GM18873 (cell line): ENCODE results near the gene SCUBE2.
"Not testable (repeated sequence)": the region's sequence is repeated elsewhere in the genome, so short reads cannot be mapped to it uniquely, and the experiment has no call there.

Experiments
- ATAC-seq: cut with Tn5 transposase; IDR thresholded peaks from one replicate; pipeline ENCODE4 v1.9.1; 2021; ENCODE audit warnings: mild to moderate bottlenecking, moderate library complexity, moderate number of reproducible peaks; ENCODE audit not compliant: unreplicated experiment, low FRiP score

SCUBE2 gene

DNA sequence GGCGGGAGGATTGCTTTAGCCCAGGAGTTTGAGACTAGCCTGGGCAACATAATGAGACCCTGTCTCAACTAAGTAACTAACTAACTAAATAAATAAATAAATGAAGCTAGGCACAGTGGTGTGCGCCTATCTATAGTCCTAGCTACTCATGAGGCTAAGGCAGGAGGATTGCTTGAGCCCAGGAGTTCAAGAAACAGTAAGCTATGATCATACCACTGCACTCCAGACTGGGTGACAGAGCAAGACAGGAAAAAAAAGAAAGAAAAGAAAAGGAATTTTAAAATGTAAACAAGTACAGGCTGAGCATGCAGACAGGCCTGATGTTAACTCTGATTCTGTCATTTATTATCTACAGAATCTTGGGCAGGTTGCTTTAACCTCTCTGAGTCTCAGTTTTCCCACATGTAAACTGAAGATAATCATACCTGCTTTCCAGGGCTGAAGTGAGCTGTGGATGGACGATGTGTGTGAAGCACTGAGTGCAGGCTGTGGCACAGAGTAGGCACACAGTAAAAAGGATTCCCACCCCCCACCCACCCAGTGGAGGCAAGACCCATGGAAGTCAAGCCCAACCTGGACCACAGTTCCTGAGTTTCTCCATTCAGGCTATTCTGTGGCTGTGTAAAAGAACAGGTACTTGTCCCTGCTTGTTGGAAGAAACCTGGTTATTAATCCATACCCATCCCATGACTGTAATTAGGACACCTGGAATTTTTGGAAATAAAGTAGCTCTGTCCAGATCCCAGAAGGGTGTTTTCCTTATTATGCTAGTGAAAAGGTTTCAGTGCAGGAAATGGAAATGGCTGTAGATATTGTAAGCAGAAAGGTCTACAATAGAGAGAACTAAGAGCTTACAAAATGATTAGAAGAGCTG, 18.7 kb upstream of the SCUBE2 start:
- ATAC-seq: no peak

GRCh38 chr11:9104580-9104979, 13.2 kb upstream of the SCUBE2 start:
- ATAC-seq: no peak

GRCh38 chr11:9103542-9104276, 12.3 kb upstream of the SCUBE2 start:
- no peak for ATAC-seq

GRCh38 chr11:9099617-9100016, 8.2 kb upstream of the SCUBE2 start:
- ATAC-seq: no peak

- ATAC-seq: not testable (repeated sequence)
Observed at GRCh38 chr11:9098455-9098854, 7.1 kb upstream of the SCUBE2 start.

- not testable (repeated sequence) for ATAC-seq
Observed at GRCh38 chr11:9097186-9097943, 6.0 kb upstream of the SCUBE2 start.

DNA sequence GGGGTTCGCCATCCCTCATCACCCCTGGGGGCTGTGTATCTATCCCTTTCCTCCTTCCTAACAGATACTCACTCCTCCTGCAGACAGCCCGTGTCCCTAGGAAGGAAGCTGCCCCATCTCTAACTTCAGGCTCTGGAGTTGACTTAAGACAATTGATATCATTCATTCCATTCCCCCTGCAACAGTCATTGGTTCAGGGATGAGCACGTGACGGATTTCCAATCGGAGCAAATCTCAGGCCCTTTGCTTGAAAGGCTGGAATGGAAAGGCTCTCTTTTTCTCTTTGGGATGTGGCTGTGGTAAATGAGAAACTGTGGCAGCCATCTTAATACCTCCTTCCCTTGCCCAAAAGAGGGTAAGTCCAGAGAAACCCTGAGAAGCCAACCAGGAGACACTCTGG, 5.0 kb upstream of the SCUBE2 start:
- ATAC-seq: no peak

GRCh38 chr11:9095421-9095820, 4.0 kb upstream of the SCUBE2 start:
- no peak for ATAC-seq

GRCh38 chr11:9094420-9094819, 3.0 kb upstream of the SCUBE2 start:
- ATAC-seq: no peak

DNA sequence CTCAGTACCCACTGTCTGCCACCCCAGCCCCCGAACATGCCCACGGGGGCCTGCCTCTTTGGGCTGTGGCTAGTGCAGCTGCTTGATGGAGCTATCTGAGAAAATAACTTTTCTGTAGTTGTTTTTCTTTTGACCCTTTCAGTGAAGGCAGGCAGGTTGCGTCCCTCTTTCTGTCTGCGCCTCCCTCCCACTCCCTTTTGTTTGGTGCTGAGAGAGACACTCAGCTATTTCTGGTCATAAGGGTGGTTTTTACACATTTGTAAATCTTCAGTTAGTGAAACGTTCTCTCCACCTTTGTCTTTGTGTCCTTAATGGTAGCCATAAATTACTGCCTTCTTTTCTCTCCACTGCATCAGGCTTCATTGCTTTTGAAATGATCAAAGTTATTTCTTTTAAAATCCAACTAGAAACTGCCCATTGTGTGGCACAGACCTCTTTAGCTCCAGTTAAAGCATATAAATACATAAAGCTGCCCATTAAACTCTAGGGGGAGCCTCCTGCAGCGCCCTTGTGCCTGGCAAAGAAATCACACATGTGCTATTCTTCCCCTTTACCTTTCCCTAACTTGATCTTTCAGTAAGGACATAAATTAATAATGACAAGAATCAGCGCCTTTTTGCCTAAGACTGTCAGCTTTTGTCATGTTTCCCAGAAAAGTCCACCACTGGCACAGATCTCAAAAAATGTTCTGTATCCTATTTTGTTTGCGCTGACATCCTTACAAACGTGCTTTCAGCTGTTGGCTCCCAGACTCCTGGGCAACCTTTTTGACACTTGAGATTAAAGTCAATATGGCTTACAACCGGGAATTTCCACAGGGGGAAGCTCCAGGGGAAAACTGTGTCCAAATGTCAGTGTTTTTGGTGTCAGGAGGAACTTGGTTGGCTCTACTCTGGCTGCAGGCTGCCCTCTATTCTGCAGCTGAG, 1.7 kb upstream of the SCUBE2 start:
- no peak for ATAC-seq

DNA sequence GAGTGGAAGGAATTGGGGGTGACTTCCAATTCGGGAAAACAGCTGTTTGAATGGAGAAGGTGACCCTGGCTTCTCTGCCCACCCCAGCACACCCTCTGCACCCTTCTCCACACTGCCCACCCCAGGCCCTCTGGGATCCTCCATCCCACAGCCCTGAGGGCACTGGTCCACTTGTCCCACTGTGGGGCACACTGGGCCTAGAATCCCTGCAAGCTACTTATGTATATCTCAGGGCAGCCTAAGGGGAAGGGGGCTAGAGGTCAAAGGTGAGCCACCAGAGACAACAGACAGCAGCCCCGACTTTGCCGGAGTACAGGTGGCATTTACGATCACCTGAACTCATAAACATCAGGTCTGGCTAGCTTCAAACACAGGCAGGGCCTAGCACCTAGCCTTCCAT, 673 bp upstream of the SCUBE2 start:
- ATAC-seq: no peak

GRCh38 chr11:9090488-9091043, 833 bp downstream of the SCUBE2 start:
- ATAC-seq: no peak

DNA sequence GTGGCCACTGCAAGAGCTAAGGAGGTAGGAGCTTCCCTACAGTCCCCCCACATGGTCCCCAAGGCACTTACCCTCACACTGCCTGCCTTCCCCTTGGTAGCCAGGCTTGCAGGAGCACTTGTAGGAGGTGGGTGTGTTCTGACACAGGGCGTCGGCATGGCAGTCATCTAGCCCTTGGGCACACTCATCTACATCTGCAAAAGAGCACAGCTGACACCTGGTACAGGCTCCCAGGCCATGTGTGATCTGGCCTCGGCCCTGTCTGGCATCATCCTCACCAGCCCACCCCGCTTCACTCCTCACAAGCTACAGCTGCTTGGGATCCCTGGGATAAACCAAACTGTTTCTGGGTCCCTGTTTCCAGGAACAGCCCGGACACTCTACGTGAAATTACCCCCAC, 1.8 kb downstream of the SCUBE2 start:
- no peak for ATAC-seq

DNA sequence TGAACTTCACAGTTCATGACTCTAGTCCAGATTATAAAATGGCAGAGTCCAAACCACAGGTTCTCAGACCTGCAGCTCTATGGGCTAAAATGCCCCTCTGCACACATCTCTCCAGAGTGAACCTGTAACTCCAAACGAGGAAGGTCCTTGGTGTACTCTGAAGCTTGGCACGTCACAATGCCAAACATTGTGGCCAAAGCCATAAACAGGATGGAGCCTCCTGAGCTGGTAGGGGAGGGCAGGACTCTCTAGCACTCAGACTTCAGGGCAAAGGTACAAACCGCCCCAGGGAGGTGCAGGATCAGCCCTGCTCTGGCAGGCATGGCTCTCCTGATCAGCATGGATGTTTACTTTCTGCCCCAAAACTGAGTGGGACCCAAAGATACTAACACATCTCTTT, 2.3 kb downstream of the SCUBE2 start:
- no peak for ATAC-seq

GRCh38 chr11:9082575-9082974, 8.8 kb downstream of the SCUBE2 start:
- ATAC-seq: no peak

- ATAC-seq: no peak
Observed at GRCh38 chr11:9081153-9081552, 10.2 kb downstream of the SCUBE2 start.

DNA sequence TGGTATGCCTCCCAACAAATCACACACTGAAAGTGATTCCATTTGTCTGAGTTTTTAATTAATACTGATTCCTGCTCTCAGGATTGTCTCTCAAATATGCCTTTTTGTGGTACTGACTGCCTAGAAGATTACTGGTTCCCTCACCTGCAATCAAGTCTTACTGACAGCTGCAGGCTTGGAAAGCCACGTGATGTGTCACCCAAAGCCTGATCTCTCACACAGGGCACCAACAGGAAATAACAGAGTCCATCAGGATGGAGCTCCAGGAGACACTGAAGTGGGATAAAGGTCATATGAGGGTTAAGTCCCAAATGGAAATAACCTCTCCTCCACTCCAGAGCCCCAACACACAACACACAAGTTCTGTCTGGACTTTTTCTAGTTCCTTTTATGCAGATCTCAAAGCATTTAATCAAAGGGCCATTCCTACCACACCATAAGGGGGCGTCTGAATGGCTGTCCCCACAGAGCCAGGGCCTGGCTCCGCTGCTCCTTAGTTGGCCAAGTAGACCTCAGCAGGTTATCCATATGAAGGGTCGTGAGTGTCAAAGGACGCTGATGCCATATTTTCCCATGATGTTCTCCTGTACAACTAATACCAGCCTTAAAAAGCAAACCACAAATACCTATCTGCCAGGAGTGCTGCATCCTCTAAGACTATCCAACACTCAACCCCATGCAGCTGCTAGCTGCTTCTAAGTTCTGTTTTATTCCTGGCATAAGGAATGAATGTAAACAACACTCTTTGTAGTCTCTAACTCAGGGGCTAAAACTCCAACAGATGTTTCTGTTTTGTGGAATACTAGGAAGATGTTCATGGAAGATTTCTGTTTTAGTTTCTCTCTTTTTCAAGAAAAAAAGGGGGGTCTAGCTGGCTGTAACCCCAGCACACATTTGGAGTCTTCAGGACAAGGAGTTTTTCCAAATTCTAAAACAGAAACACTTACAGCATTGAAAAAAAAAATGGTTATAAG, 13.0 kb downstream of the SCUBE2 start:
- no peak for ATAC-seq

DNA sequence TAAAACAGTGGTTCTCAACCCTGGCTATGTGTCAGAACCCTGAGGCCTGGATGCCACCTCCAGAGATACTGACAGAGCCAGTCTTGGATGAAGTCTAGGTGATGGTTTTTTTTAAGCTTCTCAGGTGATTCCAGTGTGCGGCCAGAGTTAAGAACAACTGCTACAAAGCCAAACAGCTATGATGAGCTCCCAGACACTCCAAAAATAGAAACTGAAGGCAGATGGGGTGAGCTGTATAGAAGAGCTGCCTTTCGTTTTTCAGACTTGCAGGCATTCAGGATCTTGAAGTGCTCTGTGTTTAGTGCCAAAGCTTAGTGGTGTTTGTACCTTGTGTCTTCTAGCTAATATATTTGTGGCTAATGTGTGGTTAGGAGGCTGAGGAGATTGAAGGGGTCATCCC, 14.2 kb downstream of the SCUBE2 start:
- ATAC-seq: no peak

DNA sequence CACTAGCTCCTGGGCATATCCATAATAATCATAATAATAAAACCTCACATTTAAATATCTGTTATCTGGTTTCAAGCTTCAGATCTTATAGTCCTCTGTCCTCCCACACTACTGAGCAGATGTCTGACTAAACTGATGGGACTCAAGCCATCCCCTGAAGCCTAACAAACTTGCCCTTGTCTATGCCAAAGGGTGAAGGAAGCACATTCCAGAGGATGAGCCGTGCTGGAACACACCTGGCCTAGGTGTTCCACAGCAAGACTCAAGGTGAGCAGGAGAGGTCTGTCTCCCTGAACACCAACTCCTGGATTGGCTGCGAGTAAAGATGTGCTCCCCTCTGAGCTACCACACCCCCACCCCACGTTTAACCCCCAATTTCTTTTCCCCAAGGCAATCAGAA, 14.7 kb downstream of the SCUBE2 start:
- no peak for ATAC-seq
